Esophagus muscularis mucosa (tissue), 4 donors: ENCODE results near the gene TTYH1. TPM values are rescaled to one million over a fixed set of nuclear protein-coding genes. Genes with fewer than 3 reads are reported as not detected.

Experiments
- DNase-seq: peaks from one replicate; pipeline ENCODE4 v3.0.0-alpha.2; 2017; ENCODE audit errors: extremely low spot score
- H3K27ac ChIP-seq, 4 donors: fragments of 200-600 bp; sonication (generic); replicated peaks in 1 of 4; 1 replicate in 3 of 4; 2 replicates in 1 of 4; pipeline ENCODE4 v1.5.1; 2016 to 2019; ENCODE audit warnings: mild to moderate bottlenecking in 1 of 4
- H3K27me3 ChIP-seq, 4 donors: fragments of 200-600 bp; sonication (generic); one replicate each; pipeline versions ENCODE4 v1.5.1 to v1.6.0; 2016 to 2019
- H3K36me3 ChIP-seq, 4 donors: fragments of 200-600 bp; sonication (generic); one replicate each; pipeline ENCODE4 v1.5.1; 2016 to 2019
- H3K4me1 ChIP-seq, 4 donors: fragments of 200-600 bp; sonication (generic); one replicate each; pipeline ENCODE4 v1.5.1; 2016 to 2019
- H3K4me3 ChIP-seq, 4 donors: fragments of 200-600 bp; sonication (generic); 1 replicate in 2 of 4; 2 replicates in 2 of 4; pipeline ENCODE4 v1.5.1; 2016 to 2019; ENCODE audit warnings: mild to moderate bottlenecking in 4 of 4, moderate library complexity in 1 of 4
- H3K9me3 ChIP-seq, 4 donors: fragments of 200-600 bp; sonication (generic); 1 replicate in 3 of 4; 2 replicates in 1 of 4; pipeline ENCODE4 v1.5.1; 2016 to 2019
- EP300 ChIP-seq: sonication (generic); formaldehyde crosslinking; IDR thresholded peaks from one replicate; pipeline ENCODE4 v1.6.1; 2017; ENCODE audit warnings: antibody characterized with exemption
- POLR2A ChIP-seq: fragments of 450-650 bp; IDR thresholded peaks from one replicate; pipeline ENCODE4 v1.6.1; 2017; ENCODE audit warnings: antibody characterized with exemption, moderate library complexity, mild to moderate bottlenecking, low read depth
- POLR2AphosphoS5 ChIP-seq, 2 donors: sonication (generic); formaldehyde crosslinking; IDR thresholded peaks; one replicate each; pipeline ENCODE4 v1.6.1; 2017; ENCODE audit warnings: antibody characterized with exemption in 2 of 2
- WGBS: methylation state at CpG from one replicate; pipeline ENCODE4 v1.1.5; 2018; 5-methylcytosine and 5-hydroxymethylcytosine counted together
- intact Hi-C: fragments of 100-400 bp; cut with DNase I; formaldehyde crosslinking; loops from one replicate; pipeline ENCODE4 v1.15.1; 2023
- total RNA-seq, 4 donors: library from RNA; depleted of rRNA; stranded (reverse); fragments of >200 nt; gene quantifications; one replicate each; pipeline versions ENCODE4 v1.1.0 to v1.2.1, GENCODE V29; 2016
- TF ChIP-seq, protein P1 (sequence below), 3 experiments: fragments of 200-600 bp in 2 of 3; fragments of 450-650 bp in 1 of 3; sonication (generic) in 2 of 3; IDR thresholded peaks; one replicate each; pipeline ENCODE4 v1.5.1; 2017 to 2019; ENCODE audit warnings: antibody characterized with exemption in 3 of 3, mild to moderate bottlenecking in 2 of 3, moderate library complexity in 1 of 3

TTYH1 gene
- total RNA-seq, 4 donors from 2014 or later: 0.83 to 8.0 (median 5.6) TPM

DNA sequence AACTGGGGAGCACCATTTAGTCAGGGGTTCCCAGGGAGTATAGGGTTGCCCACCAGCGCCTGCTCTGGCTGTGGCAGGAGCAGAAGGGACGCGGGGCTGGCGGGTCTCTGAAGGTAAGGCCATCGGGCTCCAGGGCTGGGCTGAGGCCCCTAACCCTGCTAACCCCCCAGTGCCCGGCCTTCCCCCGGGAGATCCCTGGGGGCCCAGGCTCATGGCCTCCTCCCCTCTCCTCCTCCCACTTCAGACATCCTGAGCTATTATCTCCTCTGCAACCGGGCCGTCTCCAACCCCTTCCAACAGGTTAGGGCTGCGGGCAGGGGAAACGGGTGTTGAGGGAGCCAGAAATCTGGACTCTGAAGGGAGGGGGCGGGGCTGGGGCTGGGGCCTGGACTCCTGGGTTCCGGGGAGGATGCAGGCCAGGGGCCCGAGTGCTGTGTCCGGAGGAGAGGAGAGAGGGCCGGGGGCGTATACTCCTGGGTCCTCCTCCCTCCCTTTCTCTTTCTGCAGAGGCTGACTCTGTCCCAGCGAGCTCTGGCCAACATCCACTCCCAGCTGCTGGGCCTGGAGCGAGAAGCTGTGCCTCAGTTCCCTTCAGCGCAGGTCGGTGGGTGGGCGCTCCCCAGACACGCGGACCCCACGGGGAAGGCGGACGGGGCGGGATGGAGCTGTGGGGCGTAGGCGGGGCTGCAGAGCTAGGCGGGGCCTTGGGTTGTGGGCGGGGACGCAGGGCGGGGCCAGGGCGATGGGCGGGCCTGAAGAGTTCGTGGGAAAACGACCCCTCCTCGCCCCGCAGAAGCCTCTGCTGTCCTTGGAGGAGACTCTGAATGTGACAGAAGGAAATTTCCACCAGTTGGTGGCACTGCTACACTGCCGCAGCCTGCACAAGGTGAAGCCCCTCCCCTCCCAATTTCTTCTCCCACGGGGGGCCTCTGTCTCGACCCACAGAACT, 15.3 kb downstream of the TTYH1 start:
- TF ChIP-seq, protein P1, sequence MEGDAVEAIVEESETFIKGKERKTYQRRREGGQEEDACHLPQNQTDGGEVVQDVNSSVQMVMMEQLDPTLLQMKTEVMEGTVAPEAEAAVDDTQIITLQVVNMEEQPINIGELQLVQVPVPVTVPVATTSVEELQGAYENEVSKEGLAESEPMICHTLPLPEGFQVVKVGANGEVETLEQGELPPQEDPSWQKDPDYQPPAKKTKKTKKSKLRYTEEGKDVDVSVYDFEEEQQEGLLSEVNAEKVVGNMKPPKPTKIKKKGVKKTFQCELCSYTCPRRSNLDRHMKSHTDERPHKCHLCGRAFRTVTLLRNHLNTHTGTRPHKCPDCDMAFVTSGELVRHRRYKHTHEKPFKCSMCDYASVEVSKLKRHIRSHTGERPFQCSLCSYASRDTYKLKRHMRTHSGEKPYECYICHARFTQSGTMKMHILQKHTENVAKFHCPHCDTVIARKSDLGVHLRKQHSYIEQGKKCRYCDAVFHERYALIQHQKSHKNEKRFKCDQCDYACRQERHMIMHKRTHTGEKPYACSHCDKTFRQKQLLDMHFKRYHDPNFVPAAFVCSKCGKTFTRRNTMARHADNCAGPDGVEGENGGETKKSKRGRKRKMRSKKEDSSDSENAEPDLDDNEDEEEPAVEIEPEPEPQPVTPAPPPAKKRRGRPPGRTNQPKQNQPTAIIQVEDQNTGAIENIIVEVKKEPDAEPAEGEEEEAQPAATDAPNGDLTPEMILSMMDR (IDR thresholded peaks at IDR 0.05): peak in 1 of 3 experiments; percentile 18
- TF ChIP-seq POLR2AphosphoS5 (IDR thresholded peaks at IDR 0.05) (peak in 1 of 2 donors; percentile 29), EP300 (no peak), POLR2A (no peak)
- DNase-seq: no peak
- H3K4me3 ChIP-seq: peak overlapping the region; percentile 26 to 51 (median 36)
- H3K27ac ChIP-seq: no peak overlapping the region
- peaks cover 0 to 70% (median 32%) of the 10 kb centered on the region in 4 donors for H3K27me3 ChIP-seq
- peaks cover 30 to 38% (median 35%) of the 10 kb centered on the region in 4 donors for H3K4me1 ChIP-seq
- 3% methylated on average over 25 of the region's 43 CpGs for WGBS
- intact Hi-C loops: no loop called here
- no peaks in the 10 kb centered on the region for H3K36me3 ChIP-seq
- no peaks in the 10 kb centered on the region for H3K9me3 ChIP-seq

DNA sequence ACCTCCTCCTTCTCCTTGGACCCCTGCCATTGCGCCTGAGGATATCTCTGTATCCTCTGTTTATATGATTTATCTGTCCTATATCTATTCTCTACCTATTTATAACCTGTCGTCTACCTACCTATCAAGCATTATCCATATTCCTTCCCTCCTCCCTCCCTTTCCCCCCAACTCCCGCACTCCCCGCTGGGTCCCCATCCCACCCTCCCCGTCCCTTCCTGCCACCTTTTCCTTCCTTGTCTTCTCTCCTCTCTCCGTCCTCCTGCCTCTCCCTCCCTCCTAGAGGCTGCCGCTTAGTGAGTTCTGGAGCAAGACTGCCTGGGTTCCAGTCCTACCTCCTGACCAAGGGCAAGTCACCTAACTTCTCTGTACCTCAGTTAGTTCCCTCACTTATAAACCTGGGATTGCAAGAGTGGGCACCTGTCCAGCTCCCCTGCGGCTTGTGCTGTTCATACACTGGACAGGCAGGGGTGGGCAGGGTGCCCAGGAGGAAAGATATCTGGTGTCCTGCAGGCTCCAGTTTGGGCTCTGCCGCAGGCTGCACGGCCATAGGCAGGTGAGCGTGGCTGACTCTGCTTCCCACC, 16.1 kb downstream of the TTYH1 start:
- peaks cover 0 to 62% (median 32%) of the 10 kb centered on the region in 4 donors for H3K27me3 ChIP-seq

DNA sequence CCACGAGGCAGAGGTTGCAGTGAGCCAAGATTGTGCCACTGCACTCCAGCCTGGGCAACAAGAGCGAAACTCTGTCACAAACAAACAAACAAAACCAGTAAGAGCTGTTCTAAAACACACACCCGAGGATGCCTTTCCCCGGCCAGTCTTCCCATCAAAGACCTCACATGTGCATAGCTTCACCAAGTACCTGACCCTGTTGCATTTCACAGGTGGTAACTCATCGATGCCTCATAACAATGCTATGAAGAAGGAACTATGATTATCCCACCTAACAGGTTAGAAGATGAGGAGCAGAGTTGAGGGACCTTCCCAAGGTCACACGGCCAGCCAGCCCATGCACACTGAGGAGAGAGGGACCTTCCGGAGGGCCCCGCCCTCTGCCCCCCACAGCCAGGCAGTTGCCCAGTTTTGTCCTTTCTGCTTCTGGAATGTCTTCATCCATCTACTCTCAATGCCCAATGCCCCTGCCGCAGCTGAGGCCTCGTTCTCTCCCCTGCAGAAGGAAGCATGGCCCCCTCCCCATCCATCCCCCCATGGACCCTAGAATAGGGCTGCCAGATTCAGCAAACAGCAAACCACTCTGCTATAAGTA, 17.0 kb downstream of the TTYH1 start:
- Histone ChIP-seq H3K4me3 (no peak overlapping the region), H3K27ac (no peak overlapping the region), H3K27me3 (peaks cover 0 to 56% (median 32%) of the 10 kb centered on the region in 4 donors), H3K36me3 (no peaks in the 10 kb centered on the region), H3K9me3 (no peaks in the 10 kb centered on the region), H3K4me1 (peaks cover 38 to 49% (median 45%) of the 10 kb centered on the region in 4 donors)
- 72% methylated on average over 10 of the region's 10 CpGs for WGBS
- intact Hi-C loops: no loop called here
- no peak for DNase-seq
- TF ChIP-seq, protein P1 (IDR thresholded peaks at IDR 0.05): no peak
- no peak for TF ChIP-seq POLR2A
- no peak for TF ChIP-seq POLR2AphosphoS5 (IDR thresholded peaks at IDR 0.05)
- no peak for TF ChIP-seq EP300

More for the DNA sequence above, 16.1 kb downstream of the TTYH1 start:
- Histone ChIP-seq H3K9me3 (no peaks in the 10 kb centered on the region), H3K27ac (no peak overlapping the region), H3K4me1 (peaks cover 38 to 46% (median 43%) of the 10 kb centered on the region in 4 donors), H3K36me3 (no peaks in the 10 kb centered on the region), H3K4me3 (peak overlapping the region in 3 of 4 donors; percentile 26 to 51 (median 37))
- no peak for DNase-seq
- WGBS: 21% methylated on average over 11 of the region's 11 CpGs
- intact Hi-C loops: no loop called here
- TF ChIP-seq EP300: no peak
- no peak for TF ChIP-seq POLR2AphosphoS5 (IDR thresholded peaks at IDR 0.05)
- TF ChIP-seq, protein P1 (IDR thresholded peaks at IDR 0.05): no peak
- no peak for TF ChIP-seq POLR2A

DNA sequence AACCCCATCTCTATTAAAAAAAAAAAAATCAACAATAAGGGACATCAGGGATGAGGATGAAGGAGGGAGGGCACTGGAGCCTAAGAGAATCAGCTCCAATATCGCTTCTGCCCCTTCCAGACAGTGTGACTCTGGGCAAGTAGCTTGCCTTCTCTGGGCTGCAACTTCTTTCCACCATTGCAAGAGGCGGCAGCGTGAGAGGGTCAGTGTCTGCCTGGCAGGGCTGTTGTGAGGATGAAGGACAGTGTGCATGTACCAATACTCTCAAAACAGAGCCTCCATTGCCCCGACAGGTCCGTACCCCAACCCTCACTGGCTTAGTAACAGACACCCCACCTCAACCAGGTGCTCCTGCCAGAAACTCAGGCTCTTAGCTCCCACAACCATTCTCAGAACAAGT, 18.4 kb downstream of the TTYH1 start:
- H3K4me3 ChIP-seq: no peak overlapping the region
- H3K27me3 ChIP-seq: peaks cover 0 to 43% (median 26%) of the 10 kb centered on the region in 4 donors
- TF ChIP-seq EP300 (no peak), POLR2AphosphoS5 (IDR thresholded peaks at IDR 0.05) (no peak), POLR2A (no peak)
- TF ChIP-seq, protein P1 (IDR thresholded peaks at IDR 0.05): no peak
- WGBS: 78% methylated on average over 1 of the region's 5 CpGs
- no peaks in the 10 kb centered on the region for H3K36me3 ChIP-seq
- DNase-seq: no peak
- intact Hi-C loops: no loop called here
- peaks cover 38 to 53% (median 46%) of the 10 kb centered on the region in 4 donors for H3K4me1 ChIP-seq
- no peak overlapping the region for H3K27ac ChIP-seq
- no peaks in the 10 kb centered on the region for H3K9me3 ChIP-seq
